HL-60 (cell line): ENCODE results near the gene MAGIX.

Experiments
- CTCF ChIP-seq: IDR thresholded peaks from one replicate; pipeline ENCODE4 v1.5.1; 2011; ENCODE audit warnings: low read length, control low read depth, inconsistent platforms; ENCODE audit not compliant: insufficient read depth
- POLR2AphosphoS5 ChIP-seq: IDR thresholded peaks from 2 replicates; pipeline ENCODE4 v1.6.1; 2012; ENCODE audit warnings: low read depth
- SPI1 ChIP-seq: IDR thresholded peaks from 2 replicates; pipeline ENCODE4 v1.6.1; 2012; ENCODE audit warnings: low read depth, mild to moderate bottlenecking, borderline replicate concordance

DNA sequence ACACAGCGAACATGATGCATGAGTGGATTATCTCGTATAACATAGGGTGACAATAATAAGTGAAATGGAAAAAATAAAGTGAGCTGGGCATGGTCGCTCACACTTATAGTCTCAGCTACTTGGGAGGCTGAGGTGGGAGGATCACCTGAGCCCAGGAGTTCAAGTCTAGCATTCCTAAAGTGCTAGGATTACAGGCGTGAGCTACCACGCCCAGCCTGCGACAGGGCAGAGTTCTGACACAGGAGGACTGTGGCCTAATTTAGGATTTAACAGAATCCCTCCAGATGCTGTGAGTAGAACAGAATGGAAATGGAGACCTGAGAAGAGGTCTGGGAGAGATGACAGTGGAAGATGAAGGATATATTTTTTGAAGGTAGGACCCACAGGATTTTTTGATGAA is 27.0 kb downstream of the MAGIX start:
- TF ChIP-seq CTCF, result no peak
- TF ChIP-seq POLR2AphosphoS5, result no peak
- TF ChIP-seq SPI1, result no peak
